Right atrium auricular region (tissue), 2 donors: ENCODE data around the gene AFAP1. TPM values are rescaled to one million over a fixed set of nuclear protein-coding genes. Genes with fewer than 3 reads are reported as not detected.

Source experiments
- DNase-seq: peaks from one replicate; pipeline ENCODE4 v3.0.0-alpha.2; 2019; ENCODE audit warnings: low spot score
- H3K27ac ChIP-seq, 2 donors: fragments of 200-600 bp; sonication (generic); 1 replicate in 1 of 2; 2 replicates in 1 of 2; pipeline ENCODE4 v1.5.1; 2016 to 2019
- H3K27me3 ChIP-seq, 2 donors: fragments of 200-600 bp; sonication (generic); one replicate each; pipeline versions ENCODE4 v1.5.1 to v1.6.0; 2017 to 2019
- H3K36me3 ChIP-seq: fragments of 200-600 bp; sonication (generic); one replicate; pipeline ENCODE4 v1.5.1; 2016
- H3K4me1 ChIP-seq, 2 donors: fragments of 200-600 bp; sonication (generic); one replicate each; pipeline versions ENCODE4 v1.5.1 to v1.6.0; 2017 to 2019
- H3K4me3 ChIP-seq, 2 donors: fragments of 200-600 bp; sonication (generic); 1 replicate in 1 of 2; 2 replicates in 1 of 2; pipeline ENCODE4 v1.5.1; 2017 to 2019; ENCODE audit warnings: mild to moderate bottlenecking in 1 of 2, moderate library complexity in 1 of 2
- H3K9me3 ChIP-seq, 2 donors: fragments of 200-600 bp; sonication (generic); one replicate each; pipeline ENCODE4 v1.5.1; 2019
- CTCF ChIP-seq, 2 donors: fragments of 200-600 bp; sonication (generic); IDR thresholded peaks; one replicate each; pipeline ENCODE4 v1.5.1; 2019; ENCODE audit warnings: antibody characterized with exemption in 2 of 2
- total RNA-seq, 2 donors: library from RNA; depleted of rRNA; stranded (reverse); fragments of >200 nt; gene quantifications; one replicate each; pipeline ENCODE4 v1.1.0, GENCODE V29; 2016

Gene AFAP1
- total RNA-seq, 2 donors from 2014 or later = 16.2 to 27.2 TPM

- no peak for DNase-seq
- Histone ChIP-seq H3K36me3 (peaks cover 4% of the 10 kb centered on the region), H3K27ac (peak overlapping the region; percentile 75 to 84), H3K4me1 (peaks cover 0 to 52% of the 10 kb centered on the region in 2 donors), H3K9me3 (no peaks in the 10 kb centered on the region), H3K4me3 (no peak overlapping the region), H3K27me3 (no peaks in the 10 kb centered on the region)
- TF ChIP-seq CTCF (IDR thresholded peaks at IDR 0.05) = no peak
These were observed 110.8 kb downstream of the AFAP1 start for GRCh38 chr4:7828793-7829301.

- DNase-seq = peak; percentile 88
- Histone ChIP-seq H3K27me3 (no peaks in the 10 kb centered on the region), H3K4me1 (peaks cover 0 to 59% of the 10 kb centered on the region in 2 donors)
These were observed 111.5 kb downstream of the AFAP1 start for GRCh38 chr4:7828011-7828720.

GRCh38 chr4:7827566-7827965, 112.1 kb downstream of the AFAP1 start:
- no peak for TF ChIP-seq CTCF (IDR thresholded peaks at IDR 0.05)
- Histone ChIP-seq H3K4me1 (peaks cover 0 to 65% of the 10 kb centered on the region in 2 donors), H3K27me3 (no peaks in the 10 kb centered on the region), H3K9me3 (no peaks in the 10 kb centered on the region), H3K27ac (peak overlapping the region; percentile 75 to 84), H3K36me3 (peaks cover 4% of the 10 kb centered on the region), H3K4me3 (no peak overlapping the region)
- DNase-seq = no peak

More at GRCh38 chr4:7828011-7828720, 111.5 kb downstream of the AFAP1 start:
- Histone ChIP-seq H3K27ac (peak overlapping the region; percentile 75 to 84), H3K9me3 (no peaks in the 10 kb centered on the region), H3K4me3 (no peak overlapping the region), H3K36me3 (peaks cover 4% of the 10 kb centered on the region)
- TF ChIP-seq CTCF (IDR thresholded peaks at IDR 0.05) = no peak

GRCh38 chr4:7826909-7827306, 112.8 kb downstream of the AFAP1 start:
- peaks cover 0 to 62% of the 10 kb centered on the region in 2 donors for H3K4me1 ChIP-seq
- TF ChIP-seq CTCF (IDR thresholded peaks at IDR 0.05) = no peak
- peaks cover 1% of the 10 kb centered on the region for H3K36me3 ChIP-seq
- H3K9me3 ChIP-seq = no peaks in the 10 kb centered on the region
- no peaks in the 10 kb centered on the region for H3K27me3 ChIP-seq
- H3K27ac ChIP-seq = peak overlapping the region in 1 of 2 donors; percentile 6
- DNase-seq = no peak
- no peak overlapping the region for H3K4me3 ChIP-seq

GRCh38 chr4:7826176-7826908, 113.3 kb downstream of the AFAP1 start:
- no peaks in the 10 kb centered on the region for H3K27me3 ChIP-seq
- no peaks in the 10 kb centered on the region for H3K36me3 ChIP-seq
- H3K27ac ChIP-seq = peak overlapping the region in 1 of 2 donors; percentile 11
- no peak for TF ChIP-seq CTCF (IDR thresholded peaks at IDR 0.05)
- no peak for DNase-seq
- no peak overlapping the region for H3K4me3 ChIP-seq
- peaks cover 0 to 60% of the 10 kb centered on the region in 2 donors for H3K4me1 ChIP-seq
- no peaks in the 10 kb centered on the region for H3K9me3 ChIP-seq
